H9 (cell line): Measurements from ENCODE around the gene RAB30. TPM values are rescaled to one million over a fixed set of nuclear protein-coding genes. Genes with fewer than 3 reads are reported as not detected.

ENCODE experiments used
- DNase-seq: peaks from one replicate; pipeline ENCODE4 v3.0.0-alpha.2; 2017
- H2AFZ ChIP-seq: one replicate; pipeline ENCODE4 v1.6.1; 2013; ENCODE audit warnings: mild to moderate bottlenecking, low read length, control low read depth, moderate library complexity
- H2AK5ac ChIP-seq: 2 replicates; pipeline ENCODE4 v1.6.1; 2013; ENCODE audit warnings: low read length, control low read depth, mixed read lengths; ENCODE audit not compliant: insufficient read length
- H2BK120ac ChIP-seq: one replicate; pipeline ENCODE4 v1.6.1; 2013; ENCODE audit warnings: low read depth, mild to moderate bottlenecking, low read length, control low read depth, inconsistent platforms; ENCODE audit not compliant: poor library complexity, severe bottlenecking
- H2BK12ac ChIP-seq: 2 replicates; pipeline ENCODE4 v1.6.1; 2013; ENCODE audit warnings: low read length, control low read depth, mixed read lengths, low read depth; ENCODE audit not compliant: insufficient read length
- H2BK15ac ChIP-seq: 2 replicates; pipeline ENCODE4 v1.6.1; 2013; ENCODE audit warnings: low read depth, low read length, control low read depth
- H2BK20ac ChIP-seq: one replicate; pipeline ENCODE4 v1.6.1; 2013; ENCODE audit warnings: low read depth, mild to moderate bottlenecking, low read length, control low read depth, inconsistent platforms; ENCODE audit not compliant: poor library complexity, severe bottlenecking
- H2BK5ac ChIP-seq: 2 replicates; pipeline ENCODE4 v1.6.1; 2013; ENCODE audit warnings: low read length, control low read depth, mixed read lengths; ENCODE audit not compliant: insufficient read length
- H3K14ac ChIP-seq: 2 replicates; pipeline ENCODE4 v1.6.1; 2013; ENCODE audit warnings: low read length, control low read depth; ENCODE audit not compliant: insufficient read depth
- H3K18ac ChIP-seq: 2 replicates; pipeline ENCODE4 v1.6.1; 2013; ENCODE audit warnings: low read depth, mild to moderate bottlenecking, mixed read lengths, low read length, control low read depth; ENCODE audit not compliant: insufficient read length
- H3K23ac ChIP-seq: 2 replicates; pipeline ENCODE4 v1.6.1; 2013; ENCODE audit warnings: low read length, control low read depth, mixed read lengths, low read depth; ENCODE audit not compliant: insufficient read length
- H3K23me2 ChIP-seq: 2 replicates; pipeline ENCODE4 v1.6.1; 2013; ENCODE audit warnings: low read depth, mild to moderate bottlenecking, mixed read lengths, low read length, control low read depth; ENCODE audit not compliant: insufficient read length, poor library complexity, severe bottlenecking
- H3K27ac ChIP-seq: 2 replicates; pipeline ENCODE4 v1.5.1; 2013; ENCODE audit warnings: low read length, control low read depth, mixed read lengths, low read depth; ENCODE audit not compliant: insufficient read length
- H3K27me3 ChIP-seq: 2 replicates; pipeline ENCODE4 v1.6.1; 2013; ENCODE audit warnings: low read length, control low read depth, inconsistent platforms; ENCODE audit not compliant: insufficient read depth
- H3K4ac ChIP-seq: 2 replicates; pipeline ENCODE4 v1.6.1; 2013; ENCODE audit warnings: low read depth, mild to moderate bottlenecking, control low read depth, inconsistent platforms, low read length, moderate library complexity
- H3K4me1 ChIP-seq: 2 replicates; pipeline ENCODE4 v1.6.1; 2013; ENCODE audit warnings: low read length, control low read depth, inconsistent platforms; ENCODE audit not compliant: insufficient read depth
- H3K4me2 ChIP-seq: 2 replicates; pipeline ENCODE4 v1.6.1; 2013; ENCODE audit warnings: low read length, control low read depth, mixed read lengths; ENCODE audit not compliant: insufficient read length, insufficient read depth
- H3K56ac ChIP-seq: 2 replicates; pipeline ENCODE4 v1.6.1; 2013; ENCODE audit warnings: low read depth, mild to moderate bottlenecking, mixed read lengths, low read length, control low read depth; ENCODE audit not compliant: insufficient read length
- H3K79me1 ChIP-seq: 2 replicates; pipeline ENCODE4 v1.6.1; 2013; ENCODE audit warnings: low read depth, mild to moderate bottlenecking, moderate library complexity, low read length, control low read depth, inconsistent platforms; ENCODE audit not compliant: insufficient read depth, poor library complexity, severe bottlenecking
- H3K79me2 ChIP-seq: 2 replicates; pipeline ENCODE4 v1.6.1; 2013; ENCODE audit warnings: low read length, control low read depth, inconsistent platforms; ENCODE audit not compliant: insufficient read depth
- H3K9ac ChIP-seq: 2 replicates; pipeline ENCODE4 v1.6.1; 2013; ENCODE audit warnings: low read length, control low read depth, mixed read lengths; ENCODE audit not compliant: insufficient read length; ENCODE audit errors: extremely low read depth
- H3K9me3 ChIP-seq: one replicate; pipeline ENCODE4 v1.6.1; 2013; ENCODE audit warnings: low read depth, low read length, inconsistent platforms; ENCODE audit not compliant: control insufficient read depth
- H3T11ph ChIP-seq: one replicate; pipeline ENCODE4 v1.6.1; 2013; ENCODE audit warnings: mild to moderate bottlenecking, low read length, control low read depth, inconsistent platforms
- H4K20me1 ChIP-seq: one replicate; pipeline ENCODE4 v1.6.1; 2013; ENCODE audit not compliant: control insufficient read depth, insufficient read length, insufficient read depth
- H4K5ac ChIP-seq: 2 replicates; pipeline ENCODE4 v1.6.1; 2013; ENCODE audit warnings: low read depth, mild to moderate bottlenecking, mixed read lengths, low read length, control low read depth; ENCODE audit not compliant: insufficient read length
- H4K8ac ChIP-seq: replicated peaks from 2 replicates; pipeline ENCODE4 v1.6.1; 2013; ENCODE audit warnings: low read length, control low read depth, mixed read lengths, low read depth; ENCODE audit not compliant: insufficient read length
- H4K91ac ChIP-seq: 2 replicates; pipeline ENCODE4 v1.6.1; 2013; ENCODE audit warnings: low read depth, mild to moderate bottlenecking, moderate library complexity, mixed read lengths, low read length, control low read depth; ENCODE audit not compliant: insufficient read length
- H3K27ac Mint-ChIP-seq, 3 experiments: 2 replicates in 2 of 3; 3 replicates in 1 of 3; pipeline ENCODE4 v1.8.0; 2020 to 2021; ENCODE audit warnings: mixed read lengths in 3 of 3, mild to moderate bottlenecking in 1 of 3, moderate library complexity in 1 of 3
- H3K27me3 Mint-ChIP-seq: 2 replicates; pipeline ENCODE4 v1.8.0; 2021; ENCODE audit warnings: low read depth, mild to moderate bottlenecking, moderate library complexity, mixed read lengths
- H3K36me3 Mint-ChIP-seq, 3 experiments: 2 replicates in 2 of 3; 3 replicates in 1 of 3; pipeline ENCODE4 v1.8.0; 2020 to 2021; ENCODE audit warnings: low read depth in 3 of 3, mixed read lengths in 3 of 3; ENCODE audit not compliant: insufficient read depth in 1 of 3
- H3K4me1 Mint-ChIP-seq, 2 experiments: 2 replicates each; pipeline ENCODE4 v1.8.0; 2020; ENCODE audit warnings: mixed read lengths in 2 of 2
- H3K4me3 Mint-ChIP-seq, 2 experiments: 2 replicates in 1 of 2; 3 replicates in 1 of 2; pipeline ENCODE4 v1.8.0; 2020 to 2021; ENCODE audit warnings: mild to moderate bottlenecking in 2 of 2, mixed read lengths in 2 of 2, moderate library complexity in 1 of 2
- H3K9me3 Mint-ChIP-seq, 2 experiments: 2 replicates in 1 of 2; 3 replicates in 1 of 2; pipeline ENCODE4 v1.8.0; 2020; ENCODE audit warnings: mild to moderate bottlenecking in 2 of 2, mixed read lengths in 2 of 2, moderate library complexity in 1 of 2
- total RNA-seq: library from RNA; stranded (reverse); gene quantifications from 2 replicates; pipeline ENCODE4 v1.2.1, GENCODE V29; 2021
- TF ChIP-seq, protein P1 (sequence below): fragments of 200-600 bp; sonication (generic); conservative IDR thresholded peaks from 3 replicates; pipeline ENCODE4 v1.8.0; 2021; ENCODE audit warnings: antibody characterized with exemption, mild to moderate bottlenecking

The RAB30 gene
- total RNA-seq, 1 experiment from 2014 or later, result 4.8 TPM

DNA sequence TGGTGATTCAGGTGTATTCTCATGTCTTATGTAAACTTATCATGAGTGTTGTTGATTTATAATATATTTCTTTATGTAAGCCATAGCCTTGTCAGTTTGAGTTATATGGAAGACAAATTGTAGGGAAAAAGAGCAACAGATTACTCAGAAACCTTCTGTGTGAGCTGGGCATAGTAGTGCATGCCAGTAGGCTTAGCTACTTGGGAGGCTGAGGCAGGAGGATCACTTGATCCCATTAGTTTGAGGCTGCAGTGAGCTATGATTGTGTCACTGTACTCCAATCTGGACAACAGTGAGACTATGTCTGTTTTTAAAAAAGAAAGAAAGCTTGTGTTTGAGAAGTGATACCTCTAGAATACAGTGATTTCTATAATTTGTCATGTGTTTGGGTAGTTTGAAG lies 2.2 kb upstream of the RAB30 start:
- Histone ChIP-seq H2BK15ac (no peak overlapping the region), H2AK5ac (no peak overlapping the region), H3T11ph (no peak overlapping the region), H4K5ac (no peak overlapping the region), H3K4me1 (peaks cover 2% of the 10 kb centered on the region; the same call in 1 of the 2 replicates), H3K23ac (no peak overlapping the region), H3K79me2 (peaks cover 2% of the 10 kb centered on the region; the same call in 1 of the 2 replicates), H4K91ac (no peak overlapping the region), H3K14ac (no peak overlapping the region), H2AFZ (no peak overlapping the region), H3K27me3 (no peaks in the 10 kb centered on the region), H2BK120ac (no peak overlapping the region), H3K23me2 (peaks cover 10% of the 10 kb centered on the region), H2BK12ac (no peak overlapping the region), H3K27ac (no peak overlapping the region), H4K8ac (no peak overlapping the region), H3K4ac (no peak overlapping the region), H3K4me2 (no peak overlapping the region), H3K18ac (no peak overlapping the region), H4K20me1 (no peaks in the 10 kb centered on the region), H3K9ac (no peak overlapping the region), H3K56ac (no peak overlapping the region), H2BK20ac (no peak overlapping the region), H2BK5ac (no peak overlapping the region), H3K79me1 (peaks cover 7% of the 10 kb centered on the region), H3K9me3 (no peaks in the 10 kb centered on the region)
- TF ChIP-seq, protein P1, sequence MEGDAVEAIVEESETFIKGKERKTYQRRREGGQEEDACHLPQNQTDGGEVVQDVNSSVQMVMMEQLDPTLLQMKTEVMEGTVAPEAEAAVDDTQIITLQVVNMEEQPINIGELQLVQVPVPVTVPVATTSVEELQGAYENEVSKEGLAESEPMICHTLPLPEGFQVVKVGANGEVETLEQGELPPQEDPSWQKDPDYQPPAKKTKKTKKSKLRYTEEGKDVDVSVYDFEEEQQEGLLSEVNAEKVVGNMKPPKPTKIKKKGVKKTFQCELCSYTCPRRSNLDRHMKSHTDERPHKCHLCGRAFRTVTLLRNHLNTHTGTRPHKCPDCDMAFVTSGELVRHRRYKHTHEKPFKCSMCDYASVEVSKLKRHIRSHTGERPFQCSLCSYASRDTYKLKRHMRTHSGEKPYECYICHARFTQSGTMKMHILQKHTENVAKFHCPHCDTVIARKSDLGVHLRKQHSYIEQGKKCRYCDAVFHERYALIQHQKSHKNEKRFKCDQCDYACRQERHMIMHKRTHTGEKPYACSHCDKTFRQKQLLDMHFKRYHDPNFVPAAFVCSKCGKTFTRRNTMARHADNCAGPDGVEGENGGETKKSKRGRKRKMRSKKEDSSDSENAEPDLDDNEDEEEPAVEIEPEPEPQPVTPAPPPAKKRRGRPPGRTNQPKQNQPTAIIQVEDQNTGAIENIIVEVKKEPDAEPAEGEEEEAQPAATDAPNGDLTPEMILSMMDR, result no peak
- Mint-ChIP-seq H3K36me3 (peaks cover 11 to 20% (median 14%) of the 10 kb centered on the region in 3 experiments; a peak in 6 of 7 replicates), H3K27me3 (peaks cover 2% of the 10 kb centered on the region; the same call in 1 of the 2 replicates), H3K4me1 (peaks cover 7 to 16% of the 10 kb centered on the region in 2 experiments), H3K9me3 (no peaks in the 10 kb centered on the region), H3K4me3 (no peak overlapping the region; a peak in 1 of 5 replicates), H3K27ac (no peak overlapping the region)
- no peak for DNase-seq
